D721Med (cell line): ENCODE data around the gene FOXF1.

Source experiments
- DNase-seq: peaks from one replicate; pipeline ENCODE4 v3.0.0; 2011; ENCODE audit warnings: low spot score; ENCODE audit not compliant: insufficient read length
- FAIRE-seq: peaks from 2 replicates; lab custom pipeline; 2011; peaks lifted over from hg19 to GRCh38; lab: Jason Lieb, UNC
- TF ChIP-seq, protein P1 (sequence below): IDR thresholded peaks from 2 replicates; pipeline ENCODE4 v1.5.1; 2012; ENCODE audit warnings: mild to moderate bottlenecking, control low read depth; ENCODE audit not compliant: insufficient read depth; ENCODE audit errors: missing control alignments

The FOXF1 gene

DNA sequence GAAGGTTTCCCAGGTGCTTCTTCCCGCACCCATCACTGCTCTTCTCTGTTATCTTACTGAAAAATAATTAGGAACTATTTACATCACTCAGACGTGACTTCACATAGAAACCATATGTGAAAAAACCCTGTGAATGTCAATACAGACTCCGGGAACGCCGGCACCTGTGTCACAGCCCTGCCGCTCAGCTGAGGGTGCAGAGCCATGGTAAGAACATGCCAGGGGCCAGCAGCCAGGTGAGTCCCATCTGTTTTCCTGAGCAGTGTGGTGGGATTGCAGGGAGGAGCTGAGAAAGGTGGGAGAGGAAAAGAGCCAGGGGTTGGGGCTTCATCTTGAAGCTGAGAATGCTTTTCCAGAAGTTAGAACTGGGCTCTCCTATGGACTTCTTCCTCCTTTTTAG lies 13.7 kb downstream of the FOXF1 start:
- DNase-seq = no peak
- FAIRE-seq = no peak
- TF ChIP-seq, protein P1, sequence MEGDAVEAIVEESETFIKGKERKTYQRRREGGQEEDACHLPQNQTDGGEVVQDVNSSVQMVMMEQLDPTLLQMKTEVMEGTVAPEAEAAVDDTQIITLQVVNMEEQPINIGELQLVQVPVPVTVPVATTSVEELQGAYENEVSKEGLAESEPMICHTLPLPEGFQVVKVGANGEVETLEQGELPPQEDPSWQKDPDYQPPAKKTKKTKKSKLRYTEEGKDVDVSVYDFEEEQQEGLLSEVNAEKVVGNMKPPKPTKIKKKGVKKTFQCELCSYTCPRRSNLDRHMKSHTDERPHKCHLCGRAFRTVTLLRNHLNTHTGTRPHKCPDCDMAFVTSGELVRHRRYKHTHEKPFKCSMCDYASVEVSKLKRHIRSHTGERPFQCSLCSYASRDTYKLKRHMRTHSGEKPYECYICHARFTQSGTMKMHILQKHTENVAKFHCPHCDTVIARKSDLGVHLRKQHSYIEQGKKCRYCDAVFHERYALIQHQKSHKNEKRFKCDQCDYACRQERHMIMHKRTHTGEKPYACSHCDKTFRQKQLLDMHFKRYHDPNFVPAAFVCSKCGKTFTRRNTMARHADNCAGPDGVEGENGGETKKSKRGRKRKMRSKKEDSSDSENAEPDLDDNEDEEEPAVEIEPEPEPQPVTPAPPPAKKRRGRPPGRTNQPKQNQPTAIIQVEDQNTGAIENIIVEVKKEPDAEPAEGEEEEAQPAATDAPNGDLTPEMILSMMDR = no peak

DNA sequence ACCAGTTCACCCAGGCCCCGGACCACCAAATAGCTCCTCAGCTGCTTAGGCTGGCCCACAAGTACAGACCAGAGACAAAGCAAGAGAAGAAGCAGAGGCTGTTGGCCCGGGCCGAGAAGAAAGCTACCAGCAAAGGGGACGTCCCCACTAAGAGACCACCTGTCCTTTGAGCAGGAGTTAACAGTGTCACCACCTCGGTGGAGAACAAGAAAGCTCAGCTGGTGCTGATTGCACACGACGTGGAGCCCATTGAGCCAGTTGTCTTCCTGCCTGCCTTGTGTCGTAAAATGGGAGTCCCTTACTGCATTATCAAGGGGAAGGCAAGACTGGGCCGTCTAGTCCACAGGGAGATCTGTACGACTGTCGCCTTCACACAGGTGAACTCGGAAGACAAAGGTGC lies 15.4 kb downstream of the FOXF1 start:
- TF ChIP-seq, protein P1 = no peak
- DNase-seq (no peak), FAIRE-seq (no peak)

DNA sequence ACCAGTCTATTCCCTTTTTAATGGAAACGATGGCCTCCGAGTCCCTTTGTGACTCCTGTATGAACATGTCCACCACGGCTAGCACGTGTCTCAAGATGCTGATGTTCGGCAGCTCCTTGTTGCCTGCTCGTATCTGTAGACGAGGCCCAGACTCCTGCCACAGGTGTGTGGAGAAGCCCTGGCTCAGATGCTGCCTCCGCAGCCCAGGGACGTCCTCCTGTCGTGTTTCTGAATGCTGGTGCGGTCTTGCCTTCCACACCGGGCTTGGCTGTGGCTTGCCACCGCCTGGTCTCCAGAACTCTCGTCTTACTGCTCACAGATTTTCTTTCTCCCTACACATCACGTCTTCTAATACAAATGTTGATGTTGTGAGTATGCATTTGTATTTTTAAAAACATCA lies 17.0 kb downstream of the FOXF1 start:
- TF ChIP-seq, protein P1 = no peak
- FAIRE-seq (no peak), DNase-seq (no peak)

DNA sequence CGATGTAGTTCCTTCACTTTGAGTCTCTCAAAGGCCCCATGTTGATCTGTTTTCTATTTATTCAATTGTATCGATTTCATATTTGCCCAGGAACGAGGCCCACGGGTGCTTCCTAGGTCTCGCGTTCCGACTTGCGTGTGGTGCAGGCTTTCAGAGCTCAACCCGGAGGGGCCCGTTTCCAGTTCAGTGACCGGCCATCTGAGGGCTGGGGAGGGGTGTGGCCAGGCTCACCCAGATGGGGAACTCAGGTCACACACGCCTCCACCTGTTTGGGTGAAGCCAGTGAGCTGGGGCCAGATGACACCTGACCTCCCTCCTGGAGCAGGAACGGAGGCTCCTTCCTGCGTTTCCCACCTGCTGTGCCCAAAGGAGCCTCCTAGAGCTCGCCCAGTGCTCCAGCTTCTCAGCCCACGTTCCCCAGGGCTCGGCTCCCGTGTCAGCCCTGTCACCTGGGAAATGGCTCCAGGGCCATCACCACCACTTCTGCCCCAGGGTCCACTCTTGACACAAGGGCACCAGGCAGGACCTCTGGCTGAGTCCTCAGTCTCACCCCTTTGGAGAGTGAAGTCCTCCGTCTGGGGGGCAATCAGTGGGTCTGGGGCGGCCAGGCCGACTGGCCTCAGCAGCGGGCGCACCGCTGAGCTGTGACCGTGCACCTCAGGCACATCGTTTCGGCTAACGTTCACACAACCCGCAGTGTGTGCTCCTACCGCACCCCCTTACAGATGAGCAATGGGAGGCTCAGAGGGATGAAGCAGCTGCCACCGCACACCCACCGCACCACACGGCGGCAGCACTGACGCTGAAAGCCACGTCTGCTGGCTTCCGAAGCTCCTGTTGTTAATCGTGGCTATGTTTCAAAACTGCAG lies 18.0 kb downstream of the FOXF1 start:
- FAIRE-seq = no peak
- TF ChIP-seq, protein P1 = no peak
- DNase-seq = no peak

DNA sequence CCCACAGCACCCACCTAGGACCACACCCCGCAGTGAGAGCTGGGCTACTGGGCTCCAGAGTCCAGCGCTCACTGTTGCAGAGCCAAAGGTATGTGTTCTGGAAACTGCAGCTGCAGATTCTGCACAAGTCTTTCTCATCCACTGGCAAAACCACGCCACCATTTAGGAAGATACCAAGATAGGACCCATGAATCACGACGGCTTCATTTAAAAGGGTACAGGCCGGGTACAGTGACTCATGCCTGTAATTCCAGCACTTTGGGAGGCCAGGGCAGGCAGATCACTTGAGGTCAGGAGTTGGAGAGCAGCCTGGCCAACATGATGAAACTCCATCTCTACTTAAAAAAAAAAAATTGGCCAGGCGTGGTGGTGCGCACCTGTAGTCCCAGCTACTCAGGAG lies 18.8 kb downstream of the FOXF1 start:
- DNase-seq (no peak), FAIRE-seq (no peak)
- TF ChIP-seq, protein P1 = no peak

DNA sequence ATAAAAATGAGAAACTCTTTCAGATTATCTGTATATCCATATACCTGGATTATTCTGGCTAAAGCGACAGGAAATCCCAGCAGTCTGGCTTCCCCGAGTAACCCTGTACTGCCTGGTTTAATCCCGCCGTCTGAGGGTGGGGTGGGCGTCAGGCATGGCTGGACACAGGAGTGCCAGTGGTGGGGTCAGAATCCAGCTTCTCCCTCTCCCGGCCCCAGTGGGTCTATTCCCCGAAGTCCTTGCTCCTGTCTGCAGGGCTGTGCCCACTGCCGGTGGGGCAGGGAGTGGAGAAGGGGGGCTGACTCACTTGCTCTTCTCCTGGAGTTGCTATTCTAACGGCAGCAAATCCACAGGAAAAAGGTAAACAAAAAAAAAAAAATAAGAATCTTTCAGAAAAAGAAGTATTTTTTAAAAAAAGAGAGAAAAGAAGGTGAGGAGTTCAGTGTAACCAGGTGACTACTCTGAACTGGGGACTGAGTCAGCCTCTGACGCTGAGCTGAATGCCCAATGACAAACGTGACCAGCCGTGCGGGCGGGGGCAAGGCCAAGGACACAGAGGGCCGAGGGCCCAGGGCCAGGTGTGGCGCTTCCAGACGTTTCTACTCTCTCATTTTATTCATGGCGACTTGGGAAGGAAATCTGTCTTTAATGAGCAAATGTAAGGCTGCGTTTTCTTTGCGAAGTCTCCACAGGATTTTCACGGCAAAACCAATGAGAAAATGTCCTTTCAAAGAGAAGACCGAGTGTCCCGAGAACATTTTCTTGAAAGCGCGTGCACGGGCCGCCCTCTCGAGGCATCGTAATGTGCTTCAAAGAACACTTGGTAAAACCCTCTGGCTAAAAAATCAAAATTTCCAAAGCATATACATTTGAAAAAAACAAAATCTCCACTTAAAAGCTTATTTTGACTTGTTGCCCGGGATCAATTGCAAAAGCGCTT lies 20.2 kb downstream of the FOXF1 start:
- TF ChIP-seq, protein P1 = no peak
- no peak for FAIRE-seq
- DNase-seq = no peak
